ENCODE results near the gene OR10V1.

The OR10V1 gene

GRCh38 chr11:59674291-59674690 is 39.4 kb downstream of the OR10V1 start:
- ChIA-PET POLR2A (no interaction called here), CTCF (interaction anchor here (1.0 kb wide), 1 partner anchor 137 kb away, joined by 5 read pairs; no protein-coding TSS in a partner anchor)
- TF ChIP-seq ZNF274 (IDR thresholded peaks at IDR 0.05; ENCODE audit: low read length) (no peak), ZNF274 (tag by site-specific recombination; IDR thresholded peaks at IDR 0.05; ENCODE audit: borderline replicate concordance) (no peak), AEBP2 (tag by site-specific recombination; IDR thresholded peaks at IDR 0.05; ENCODE audit: borderline replicate concordance) (no peak), ZNF37A (tag by site-specific recombination; IDR thresholded peaks at IDR 0.05) (no peak), ZNF777 (tag by site-specific recombination; IDR thresholded peaks at IDR 0.05; ENCODE audit: borderline replicate concordance) (no peak), ZNF112 (tag by site-specific recombination; IDR thresholded peaks at IDR 0.05) (no peak), ZFP41 (tag by site-specific recombination; IDR thresholded peaks at IDR 0.05; ENCODE audit: borderline replicate concordance) (no peak), KLF8 (tag by site-specific recombination; IDR thresholded peaks at IDR 0.05) (no peak), KLF10 (tag by site-specific recombination; IDR thresholded peaks at IDR 0.05) (no peak), ZXDB (tag by site-specific recombination; IDR thresholded peaks at IDR 0.05) (no peak)
- H3K9me3 ChIP-seq (ENCODE audit: control insufficient read depth, insufficient read depth, low read depth, low read length): no peaks in the 10 kb centered on the region
- no peaks in the 10 kb centered on the region for H3K4me1 ChIP-seq (ENCODE audit: control insufficient read depth, insufficient read depth, low read length)
- no peak overlapping the region for H3K4me3 ChIP-seq (ENCODE audit: low read depth, low read length)
- no peaks in the 10 kb centered on the region for H3K36me3 ChIP-seq (ENCODE audit: control insufficient read depth in 2 of 2, insufficient read depth in 1 of 2, low read length in 2 of 2)
- no peak overlapping the region for H3K27ac ChIP-seq (ENCODE audit: extremely low read depth, low read depth, low read length)

- Histone ChIP-seq H3K9me3 (ENCODE audit: control insufficient read depth, insufficient read depth, low read depth, low read length) (no peaks in the 10 kb centered on the region), H3K27ac (ENCODE audit: extremely low read depth, low read depth, low read length) (no peak overlapping the region), H3K4me3 (ENCODE audit: low read depth, low read length) (no peak overlapping the region), H3K36me3 (ENCODE audit: control insufficient read depth in 2 of 2, insufficient read depth in 1 of 2, low read length in 2 of 2) (no peaks in the 10 kb centered on the region), H3K4me1 (ENCODE audit: control insufficient read depth, insufficient read depth, low read length) (no peaks in the 10 kb centered on the region)
- ChIA-PET CTCF (interaction anchor here (0.7 to 1.2 kb wide), 2 partner anchors 9 to 19 kb away, joined by 3 to 5 read pairs; no protein-coding TSS in a partner anchor), POLR2A (no interaction called here)
- peak; percentile 58; the same call in 1 of the 2 replicates for TF ChIP-seq ZNF121 (tag by site-specific recombination; IDR thresholded peaks at IDR 0.05)
- no peak for TF ChIP-seq ZNF544 (tag by site-specific recombination; IDR thresholded peaks at IDR 0.05)
- no peak for TF ChIP-seq ZFP69B (tag by site-specific recombination; IDR thresholded peaks at IDR 0.05)
- no peak for TF ChIP-seq ZFP3 (tag by site-specific recombination; IDR thresholded peaks at IDR 0.05; ENCODE audit: low read depth)
- no peak for TF ChIP-seq REPIN1 (tag by site-specific recombination; IDR thresholded peaks at IDR 0.05; ENCODE audit: low read depth)
- TF ChIP-seq ZNF266 (tag by site-specific recombination; IDR thresholded peaks at IDR 0.05; ENCODE audit: low read depth): no peak
These were observed 40.4 kb downstream of the OR10V1 start for GRCh38 chr11:59673291-59673690.

- ChIA-PET CTCF (interaction anchor here (0.6 to 1.9 kb wide), 3 partner anchors 9 to 10 kb away, joined by 3 to 11 read pairs (median 4); no protein-coding TSS in a partner anchor), POLR2A (no interaction called here)
- no peak overlapping the region for H3K4me3 ChIP-seq (ENCODE audit: low read depth, low read length)
- no peaks in the 10 kb centered on the region for H3K4me1 ChIP-seq (ENCODE audit: control insufficient read depth, insufficient read depth, low read length)
- no peak overlapping the region for H3K27ac ChIP-seq (ENCODE audit: extremely low read depth, low read depth, low read length)
- H3K9me3 ChIP-seq (ENCODE audit: control insufficient read depth, insufficient read depth, low read depth, low read length): no peaks in the 10 kb centered on the region
- H3K36me3 ChIP-seq (ENCODE audit: control insufficient read depth in 2 of 2, insufficient read depth in 1 of 2, low read length in 2 of 2): peaks cover 3 to 8% of the 10 kb centered on the region in 2 experiments; a peak in 2 of 3 replicates
- no peak for TF ChIP-seq PRDM2 (tag by site-specific recombination; IDR thresholded peaks at IDR 0.05; ENCODE audit: borderline replicate concordance)
- TF ChIP-seq ZNF473 (tag by site-specific recombination; IDR thresholded peaks at IDR 0.05): no peak
- TF ChIP-seq ZNF529 (tag by site-specific recombination; IDR thresholded peaks at IDR 0.05; ENCODE audit: insufficient replicate concordance): no peak
- no peak for TF ChIP-seq RBAK (tag by site-specific recombination; IDR thresholded peaks at IDR 0.05)
- TF ChIP-seq ZBTB48 (tag by site-specific recombination; IDR thresholded peaks at IDR 0.05): no peak
- no peak for TF ChIP-seq HOXA7 (CRISPR knock-in tag; IDR thresholded peaks at IDR 0.05; ENCODE audit: borderline replicate concordance)
- TF ChIP-seq SP3 (tag by site-specific recombination; IDR thresholded peaks at IDR 0.05): no peak
- TF ChIP-seq ZFP69B (tag by site-specific recombination; IDR thresholded peaks at IDR 0.05): no peak
- no peak for TF ChIP-seq BCL11A (tag by site-specific recombination; IDR thresholded peaks at IDR 0.05; ENCODE audit: low read depth)
- TF ChIP-seq ZNF580 (tag by site-specific recombination; IDR thresholded peaks at IDR 0.05): no peak
These were observed 42.2 kb downstream of the OR10V1 start for GRCh38 chr11:59671471-59671870.
